GM18867 (cell line): ENCODE measurements around the gene ALG1.

ENCODE experiments used
- ATAC-seq: cut with Tn5 transposase; IDR thresholded peaks from one replicate; pipeline ENCODE4 v1.9.1; 2021; ENCODE audit warnings: mild to moderate bottlenecking, moderate library complexity; ENCODE audit not compliant: unreplicated experiment

The ALG1 gene, protein sequence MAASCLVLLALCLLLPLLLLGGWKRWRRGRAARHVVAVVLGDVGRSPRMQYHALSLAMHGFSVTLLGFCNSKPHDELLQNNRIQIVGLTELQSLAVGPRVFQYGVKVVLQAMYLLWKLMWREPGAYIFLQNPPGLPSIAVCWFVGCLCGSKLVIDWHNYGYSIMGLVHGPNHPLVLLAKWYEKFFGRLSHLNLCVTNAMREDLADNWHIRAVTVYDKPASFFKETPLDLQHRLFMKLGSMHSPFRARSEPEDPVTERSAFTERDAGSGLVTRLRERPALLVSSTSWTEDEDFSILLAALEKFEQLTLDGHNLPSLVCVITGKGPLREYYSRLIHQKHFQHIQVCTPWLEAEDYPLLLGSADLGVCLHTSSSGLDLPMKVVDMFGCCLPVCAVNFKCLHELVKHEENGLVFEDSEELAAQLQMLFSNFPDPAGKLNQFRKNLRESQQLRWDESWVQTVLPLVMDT

DNA sequence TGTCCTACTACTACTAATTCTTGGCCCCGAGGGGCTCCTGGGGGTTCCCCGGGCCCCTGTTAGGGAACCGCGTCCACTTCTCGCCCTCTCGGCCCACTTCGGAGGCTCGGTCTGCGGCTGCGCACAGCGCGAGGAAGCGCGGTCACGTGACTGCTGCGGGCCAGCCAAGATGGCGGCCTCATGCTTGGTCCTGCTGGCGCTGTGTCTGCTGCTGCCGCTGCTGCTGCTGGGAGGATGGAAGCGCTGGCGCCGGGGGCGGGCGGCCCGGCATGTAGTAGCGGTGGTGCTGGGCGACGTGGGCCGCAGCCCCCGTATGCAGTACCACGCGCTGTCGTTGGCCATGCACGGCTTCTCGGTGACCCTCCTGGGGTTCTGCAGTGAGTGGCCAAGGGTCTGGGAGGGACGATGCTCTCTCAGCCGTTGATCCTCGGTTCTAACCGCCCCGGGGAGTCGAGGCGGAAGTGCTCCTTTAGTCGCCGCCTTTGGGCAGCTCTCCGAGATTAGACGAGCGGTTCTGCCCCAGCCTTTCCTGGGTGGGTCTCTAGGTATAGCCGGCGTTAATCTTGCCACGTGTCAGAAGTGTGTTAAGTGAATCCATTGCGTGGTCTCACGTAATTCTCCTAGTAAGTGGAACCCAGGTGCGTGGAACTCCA is at the start of gene ALG1:
TSS of gene ALG1 (plus strand) at position 163 of the 653 bp plus-strand sequence. CDS start at position 170, 7 bp downstream.
- ATAC-seq = peak; percentile 77

DNA sequence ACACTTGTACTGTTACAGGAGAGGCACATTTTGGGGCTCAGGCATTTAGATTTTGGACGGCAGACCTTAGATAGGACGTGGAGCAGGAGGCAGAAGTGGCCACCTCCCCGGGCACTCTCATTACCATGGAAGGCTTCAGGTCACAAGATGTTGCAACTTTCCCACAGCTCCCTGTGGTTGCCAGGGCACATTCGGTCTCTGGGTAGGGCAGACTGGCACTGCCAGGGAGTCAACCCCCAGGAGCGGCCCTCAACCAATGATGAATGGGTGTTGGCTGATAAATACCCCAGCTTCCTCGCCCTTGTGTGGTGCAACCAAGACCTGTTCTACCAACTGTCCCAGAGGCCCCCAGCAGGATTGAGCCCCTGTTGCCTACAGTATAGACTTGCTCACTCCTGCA is 49.1 kb upstream of the ALG1 start:
- ATAC-seq = no peak

DNA sequence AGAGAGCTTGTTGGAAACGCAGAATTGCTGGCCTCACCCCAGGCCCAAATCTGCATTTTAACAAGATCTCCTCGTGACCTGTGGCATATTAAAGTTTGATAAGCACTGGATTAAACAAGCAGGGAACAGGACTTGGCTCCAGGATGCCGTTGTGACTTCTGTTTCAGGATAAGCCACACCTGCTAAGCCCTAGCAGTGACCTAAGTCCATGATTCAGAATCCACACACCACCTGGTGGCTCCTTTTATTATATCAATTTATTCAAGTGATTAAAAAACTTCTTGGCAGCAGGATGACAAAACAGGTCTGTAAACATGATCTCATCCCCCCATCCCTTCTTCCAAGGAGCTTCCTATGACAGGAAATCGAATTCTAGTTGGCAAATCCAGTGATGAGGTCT is 47.0 kb upstream of the ALG1 start:
- no peak for ATAC-seq

DNA sequence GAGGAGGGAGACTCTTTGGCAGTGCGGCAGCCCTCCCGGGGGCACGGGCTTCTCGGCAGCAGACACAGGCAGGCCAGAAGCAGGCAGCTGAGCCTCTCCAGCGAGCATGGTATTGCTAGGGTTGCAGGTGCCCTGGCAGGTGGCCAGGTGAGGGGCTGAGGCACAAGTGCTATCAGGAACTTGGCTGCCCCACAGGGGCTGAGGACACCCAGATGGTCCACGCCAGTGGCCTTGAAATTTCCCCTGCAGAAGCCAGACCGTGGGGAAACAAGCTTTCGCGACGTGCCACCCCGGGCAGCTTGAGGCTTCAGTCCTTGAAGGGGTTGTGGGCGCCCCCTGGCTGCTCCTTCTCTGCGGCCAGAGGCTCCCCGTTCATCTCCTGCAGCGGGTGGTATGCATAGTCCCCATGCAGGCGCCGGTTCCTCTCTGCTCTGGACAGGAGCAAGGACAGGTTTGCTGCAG is 46.4 kb upstream of the ALG1 start:
- no peak for ATAC-seq

DNA sequence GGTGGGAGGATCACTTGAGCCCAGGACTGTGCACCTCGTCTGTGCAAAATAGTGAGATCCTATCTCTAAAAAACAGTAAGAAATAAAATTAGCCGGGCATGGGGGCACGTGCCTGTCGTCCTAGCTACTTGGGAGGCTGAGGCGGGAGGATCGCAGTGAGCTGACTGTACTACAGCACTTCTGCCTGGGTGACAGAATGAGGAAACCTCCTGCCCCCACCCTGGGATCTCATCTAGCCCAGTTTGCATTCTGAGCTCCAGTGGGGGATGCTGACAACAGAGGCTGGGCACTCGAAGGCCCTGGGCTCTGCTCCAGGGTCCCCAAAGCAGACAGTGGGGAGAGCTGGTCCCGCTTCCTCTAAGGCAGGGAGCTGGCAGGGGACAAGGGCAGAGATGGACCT is 45.0 kb upstream of the ALG1 start:
- ATAC-seq = no peak

DNA sequence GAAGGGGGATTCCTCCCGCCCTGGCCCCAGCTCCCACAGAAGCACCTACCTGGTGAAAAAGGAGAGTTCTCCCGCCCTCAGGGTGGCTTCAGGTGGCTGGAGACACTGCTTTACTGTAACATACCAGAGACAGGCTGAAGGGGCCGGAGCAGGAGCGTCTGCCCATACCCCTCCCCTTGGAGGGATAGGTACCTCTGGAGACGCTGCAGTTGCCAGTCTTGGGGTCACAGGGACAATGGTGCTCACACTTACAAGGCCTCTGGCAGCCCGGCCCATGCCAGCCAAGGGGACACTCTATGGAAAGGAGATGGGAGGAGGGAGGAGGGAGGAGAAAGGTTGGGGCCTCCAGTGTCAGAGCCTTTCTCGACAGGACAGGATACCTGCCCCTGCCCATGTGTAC is 44.6 kb upstream of the ALG1 start:
- no peak for ATAC-seq

DNA sequence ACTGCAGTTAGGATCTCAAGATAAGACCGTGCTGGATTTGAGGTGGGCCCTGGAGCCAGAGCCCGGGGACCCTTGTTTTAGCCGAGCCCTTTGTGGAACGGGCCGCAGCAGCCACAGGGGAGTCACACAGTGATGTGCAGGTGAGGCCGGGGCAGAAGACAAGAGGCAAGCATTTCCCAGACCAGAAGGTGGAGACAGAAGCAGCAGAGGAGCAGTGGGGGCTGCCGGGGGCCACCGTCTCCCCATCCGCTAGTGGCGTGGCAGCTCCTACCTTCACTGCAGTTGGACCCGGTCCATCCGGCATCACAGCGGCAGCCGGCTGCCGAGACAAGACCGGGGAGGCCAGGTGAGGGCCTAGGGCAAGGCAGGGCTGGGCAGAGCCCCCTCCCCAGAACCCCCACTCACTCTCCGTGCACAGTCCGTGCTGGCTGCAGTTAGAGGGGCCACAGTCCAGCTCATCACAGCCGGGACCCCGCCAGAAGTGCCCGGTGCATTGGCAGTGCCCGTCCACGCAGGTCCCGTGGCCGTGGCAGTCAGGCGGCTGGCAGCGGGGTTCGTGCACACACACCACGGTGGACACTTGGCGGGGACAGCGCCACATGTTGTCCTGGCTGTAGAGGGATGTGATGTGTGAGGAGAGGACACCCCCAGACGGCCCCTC is 43.9 kb upstream of the ALG1 start:
- ATAC-seq = no peak

DNA sequence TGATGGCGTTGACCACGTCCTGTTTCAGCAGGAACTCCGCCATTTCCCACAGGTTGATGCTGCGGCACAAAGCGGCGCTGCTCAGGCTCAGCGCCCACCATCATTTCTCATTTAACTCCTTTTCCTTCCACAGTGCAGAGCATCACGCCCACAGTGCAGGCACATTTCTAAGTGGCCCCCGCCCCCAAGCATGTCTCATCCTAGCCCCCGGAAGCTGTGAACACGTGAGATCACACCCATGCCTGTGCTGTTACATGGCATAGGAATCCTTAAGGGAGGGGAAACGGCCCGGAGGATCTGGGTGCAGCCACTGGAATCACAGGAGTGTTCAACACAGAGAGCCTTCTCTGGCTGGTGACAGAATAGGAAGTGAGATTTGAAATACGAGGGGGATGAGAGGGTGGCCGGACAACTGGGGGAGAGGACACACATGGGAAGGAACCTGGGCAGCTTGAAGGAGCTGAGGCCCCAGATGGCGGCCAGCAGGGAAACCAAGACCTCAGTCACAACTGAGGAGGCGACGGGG is 42.6 kb upstream of the ALG1 start:
- ATAC-seq = no peak

DNA sequence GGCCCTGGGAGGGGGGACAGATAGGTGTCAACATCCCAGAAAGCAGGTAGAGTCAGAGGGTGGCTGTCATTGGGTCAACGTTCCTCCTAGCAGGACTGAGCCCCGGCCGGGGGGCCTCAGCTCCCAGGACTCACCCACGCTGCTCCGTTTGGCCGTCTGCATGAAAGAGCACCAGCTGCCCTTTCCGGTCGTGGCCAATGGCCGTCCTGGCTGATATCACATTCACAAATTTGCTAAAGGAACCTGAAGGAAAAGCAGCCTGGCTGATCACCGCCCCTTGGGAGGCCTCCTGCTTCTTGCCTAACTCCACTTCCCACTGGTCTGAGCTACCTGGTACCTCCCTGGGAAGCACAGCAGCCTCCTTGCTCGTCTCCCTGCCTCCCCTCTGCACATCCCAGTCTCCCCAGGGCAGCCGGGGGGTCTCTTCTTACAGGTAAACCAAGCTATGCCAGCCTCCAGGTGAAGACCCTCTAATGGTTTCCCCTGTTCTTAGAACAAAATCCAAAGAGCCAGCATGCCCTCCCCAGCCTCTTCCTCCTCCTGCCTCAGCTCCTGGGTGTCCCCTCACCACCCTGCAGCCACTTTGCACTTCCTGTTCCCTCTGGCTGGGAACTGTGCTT is 41.3 kb upstream of the ALG1 start:
- ATAC-seq = no peak

DNA sequence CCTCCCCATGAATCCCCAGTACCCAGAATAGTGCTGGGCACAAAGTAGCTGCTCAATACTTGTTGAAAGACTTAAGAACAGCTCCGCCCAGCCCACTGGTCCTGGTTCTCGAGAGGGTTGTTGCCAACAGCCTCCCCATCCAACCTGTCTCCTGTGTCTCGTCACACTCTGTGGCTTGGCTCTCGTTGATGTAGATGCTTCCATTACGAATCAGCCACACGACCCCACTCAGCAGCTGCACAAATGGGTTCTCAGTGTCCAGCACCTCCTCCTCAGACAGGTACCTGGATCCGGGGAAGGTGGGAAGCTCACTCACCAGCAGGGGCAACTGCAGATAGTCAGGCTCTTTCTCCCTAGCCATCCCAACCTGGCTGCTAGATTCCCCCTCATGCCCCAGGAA is 40.0 kb upstream of the ALG1 start:
- ATAC-seq = no peak

DNA sequence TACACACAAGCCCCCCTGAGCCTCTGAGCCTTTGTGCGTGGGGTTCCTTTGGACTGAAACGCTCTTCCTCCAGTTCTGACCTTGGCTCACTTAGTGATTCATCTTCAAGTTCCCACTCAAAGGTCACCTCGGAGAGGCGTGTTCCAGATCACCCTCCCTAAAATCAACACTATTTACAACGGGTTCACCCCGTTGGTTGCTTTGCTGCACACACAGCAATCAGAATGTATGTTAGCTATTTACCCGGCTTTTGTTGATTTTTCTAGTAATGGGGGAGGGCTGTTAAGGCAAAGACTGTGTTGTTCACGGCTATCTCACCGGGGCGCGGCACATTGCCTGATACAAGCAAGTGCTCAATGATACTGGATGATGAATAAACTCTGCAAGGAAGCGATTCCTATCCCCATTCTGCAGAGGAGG is 38.9 kb upstream of the ALG1 start:
- no peak for ATAC-seq

DNA sequence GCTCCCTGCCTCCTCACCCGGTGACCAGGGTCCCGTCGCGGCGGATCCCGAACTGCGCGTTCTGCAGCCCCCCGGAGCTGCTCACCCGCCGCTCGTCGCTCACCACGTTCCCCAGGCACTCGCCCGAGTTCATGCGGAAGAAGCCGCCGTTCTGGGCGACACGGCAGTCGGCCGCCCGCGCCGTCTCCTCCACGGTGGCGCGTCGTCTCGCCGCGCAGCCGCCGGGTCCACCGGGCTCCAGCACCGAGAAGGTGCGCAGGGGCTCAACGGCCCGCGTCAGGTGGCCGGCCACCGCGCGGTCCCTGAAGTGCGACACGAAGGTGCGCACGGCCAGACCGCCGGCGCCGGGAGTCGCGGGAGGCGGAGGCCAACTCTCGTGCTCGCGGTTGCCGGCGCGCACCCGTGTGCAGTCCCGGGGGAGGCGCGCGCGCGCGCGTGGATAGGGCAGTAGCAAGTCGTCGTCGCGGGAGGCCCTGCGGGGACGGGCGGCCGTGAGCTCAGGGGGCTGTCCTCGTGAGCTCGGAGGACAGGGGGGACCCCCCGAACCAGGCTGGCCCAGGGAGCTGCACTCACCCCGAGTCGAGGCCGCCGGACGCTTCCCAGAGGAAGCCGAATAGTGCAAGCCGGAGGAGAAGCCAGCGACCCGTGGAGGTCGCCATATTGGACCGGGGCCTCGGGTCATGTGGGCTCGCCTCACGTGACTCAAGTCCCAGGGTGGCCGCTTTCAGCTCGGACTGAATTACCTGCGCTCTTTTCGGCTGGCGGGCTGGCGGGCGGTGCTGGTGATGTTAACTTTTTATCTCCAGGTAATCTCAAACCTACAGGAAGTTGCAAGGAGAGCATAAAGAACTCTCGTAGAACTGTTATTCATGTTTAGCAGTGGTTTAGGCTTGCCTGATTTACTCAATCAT is 38.1 kb upstream of the ALG1 start, which contains the start of gene NAGPA:
TSS of gene NAGPA (minus strand) at position 680 of the 911 bp plus-strand sequence. CDS start at position 659, 21 bp downstream.
- peak; percentile 92 for ATAC-seq

DNA sequence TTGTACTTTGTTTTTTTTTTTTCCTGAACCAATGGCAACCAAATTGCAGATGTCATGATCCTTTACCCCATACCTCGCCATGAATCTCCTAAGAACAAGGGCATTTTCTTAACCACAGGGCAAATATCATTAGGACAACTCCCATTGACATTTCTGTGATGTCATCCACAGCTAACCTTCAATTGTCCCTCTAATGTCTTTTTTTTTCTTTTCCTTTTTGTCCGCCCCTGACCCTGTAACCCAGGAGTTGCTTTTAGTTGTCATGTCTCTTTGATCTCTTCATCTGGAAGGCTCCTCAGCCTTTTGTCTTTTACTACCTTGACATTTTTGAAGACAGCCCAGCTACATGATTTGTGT is 37.5 kb upstream of the ALG1 start:
- no peak for ATAC-seq

DNA sequence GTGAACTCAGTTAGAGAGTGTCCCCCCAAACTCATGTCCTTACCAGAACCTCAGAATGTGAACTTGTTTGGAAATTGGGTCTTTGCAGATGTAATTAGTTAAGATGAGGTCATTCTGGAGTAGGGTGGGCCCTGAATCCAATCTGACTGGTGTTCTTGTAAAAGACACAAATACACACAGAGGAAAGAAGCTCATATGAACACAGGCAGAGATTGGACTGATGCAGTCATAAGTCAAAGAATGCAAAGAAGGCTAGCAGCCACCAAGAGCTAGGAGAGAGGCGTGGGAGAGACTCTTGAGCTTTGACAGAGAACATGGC is 35.8 kb upstream of the ALG1 start:
- ATAC-seq = no peak

DNA sequence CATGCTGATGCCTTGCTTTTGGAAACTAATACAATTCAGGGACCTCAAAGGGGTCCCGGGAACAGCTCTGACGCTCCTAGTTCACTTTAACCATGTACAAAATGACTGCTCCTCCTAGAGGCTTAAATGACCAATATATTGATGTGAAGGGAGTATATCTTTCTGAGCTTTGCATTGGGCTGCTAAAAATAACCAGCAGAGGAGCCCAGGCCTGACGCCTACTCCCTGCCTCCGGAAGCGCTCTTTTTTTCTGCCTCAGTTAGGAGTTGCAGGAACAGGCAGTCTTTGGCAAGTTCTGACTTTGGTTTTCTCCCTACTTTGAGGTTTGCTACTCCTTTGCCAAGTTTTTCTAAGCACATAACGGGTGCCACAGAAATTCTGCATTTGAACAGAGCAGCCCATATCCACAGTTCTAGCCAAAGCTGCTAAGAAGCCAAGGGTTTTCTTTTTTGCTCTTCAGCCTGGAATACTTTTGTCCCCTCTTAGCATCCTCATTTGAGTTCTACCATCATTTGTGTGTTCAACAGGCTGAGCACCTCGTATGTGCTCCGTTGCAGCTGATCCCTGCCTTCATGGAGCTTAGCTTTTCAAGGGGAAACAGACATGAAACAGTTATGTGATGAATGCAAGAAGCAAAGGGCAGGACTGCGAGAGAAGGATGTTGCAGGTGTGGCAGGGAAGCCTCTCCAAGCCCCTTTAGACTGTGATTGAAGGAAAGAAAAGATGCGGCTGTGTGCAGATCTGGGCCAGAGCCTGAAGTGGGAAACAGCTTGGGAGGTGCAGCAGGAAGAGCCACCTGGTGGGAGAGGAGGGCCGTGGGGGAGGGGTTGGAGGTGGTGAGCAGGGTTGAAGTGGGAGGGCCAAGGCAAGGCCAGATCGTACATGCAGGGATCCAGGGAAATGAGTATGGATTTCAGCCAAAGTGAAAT is 35.2 kb upstream of the ALG1 start:
- no peak for ATAC-seq

DNA sequence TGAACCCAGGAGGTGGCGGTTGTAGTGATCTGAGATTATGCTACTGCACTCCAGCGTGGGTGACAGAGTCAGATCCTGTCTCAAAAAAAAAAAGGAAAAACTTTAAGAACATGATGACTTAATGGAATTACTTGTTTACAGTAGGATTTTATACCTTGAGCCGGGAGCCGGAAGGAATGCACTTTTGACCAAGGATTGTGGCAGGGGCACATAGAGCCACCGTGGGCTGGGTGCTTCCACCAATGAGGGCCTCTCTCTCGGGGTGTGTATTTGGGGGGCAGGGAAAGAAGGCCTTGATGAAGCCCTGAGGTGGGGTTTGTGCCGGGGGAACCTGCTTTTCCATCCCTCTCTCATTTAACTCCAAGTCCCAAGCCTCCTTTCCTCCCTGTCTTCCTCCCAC is 31.2 kb upstream of the ALG1 start:
- no peak for ATAC-seq

DNA sequence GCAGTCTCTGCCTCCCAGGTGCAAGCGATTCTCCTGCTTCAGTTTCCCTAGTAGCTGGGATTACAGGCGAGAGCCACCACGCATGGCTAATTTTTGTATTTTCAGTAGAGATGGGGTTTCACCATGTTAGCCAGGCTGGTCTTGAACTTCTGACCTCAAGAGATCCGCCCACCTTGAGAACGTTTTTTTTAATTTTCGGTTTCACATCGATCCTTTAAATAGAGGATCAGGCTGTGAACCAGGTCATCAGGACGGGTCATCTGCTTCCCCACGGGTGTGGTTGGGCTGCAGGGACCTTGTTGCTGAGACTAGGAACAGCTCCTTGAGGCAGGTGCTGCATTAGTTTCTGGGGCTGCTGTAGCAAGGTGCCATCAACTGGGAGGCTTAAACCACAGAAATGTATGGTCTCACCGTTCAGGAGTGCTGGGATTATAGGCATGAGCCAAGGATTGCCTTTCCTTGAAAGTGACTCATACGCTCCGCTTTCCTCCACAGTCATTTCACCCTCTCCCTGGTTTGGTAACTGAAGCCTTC is 30.0 kb upstream of the ALG1 start:
- ATAC-seq = peak; percentile 62

DNA sequence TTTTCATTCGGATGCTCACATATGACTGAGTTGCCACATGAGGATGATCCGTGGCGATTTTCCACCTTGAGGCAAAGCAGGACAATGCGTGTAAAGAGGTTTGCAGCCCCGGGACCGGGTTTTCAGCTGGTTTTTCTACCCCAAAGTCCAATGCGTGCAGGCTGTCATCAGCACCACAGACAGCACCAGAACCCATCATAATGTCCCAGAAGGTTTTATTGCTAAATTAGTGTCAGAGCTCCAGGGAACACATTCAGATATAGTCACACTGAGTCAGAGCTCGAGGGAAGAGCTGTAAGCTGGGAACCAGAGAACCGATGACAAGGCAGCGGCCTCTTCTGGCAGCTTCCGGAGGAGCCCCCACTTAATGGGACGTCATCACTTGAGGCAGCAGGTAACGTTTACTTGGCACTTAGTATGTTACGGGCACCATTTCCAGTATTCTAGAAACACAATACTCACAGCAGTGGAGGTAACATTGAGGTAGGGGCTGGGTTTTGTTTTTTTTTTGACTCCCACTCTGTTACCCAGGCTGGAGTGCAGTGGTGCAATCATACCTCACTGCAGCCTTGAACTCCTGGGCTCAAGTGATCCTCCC is 29.0 kb upstream of the ALG1 start:
- ATAC-seq = no peak
